Measurements from ENCODE around the gene PPM1K.
"Not testable (repeated sequence)": the region's sequence is repeated elsewhere in the genome, so short reads cannot be mapped to it uniquely, and the experiment has no call there.

The PPM1K gene

GRCh38 chr4:88284439-88285234 lies at the start of gene PPM1K:
Gene PPM1K, minus strand, starts transcription at chr4:88284561. Its CDS starts 5,978 bp downstream, at chr4:88278583.
- Histone ChIP-seq H3K27me3 (ENCODE audit: control insufficient read depth in 1 of 2, insufficient read depth in 2 of 2, low read length in 2 of 2) (no peaks in the 10 kb centered on the region), H3K9ac (ENCODE audit: low read length) (peak within 1 kb of the TSS; percentile 76), H3K27ac (ENCODE audit: low read depth, low read length) (peak within 1 kb of the TSS; percentile 83), H3K36me3 (ENCODE audit: insufficient read depth, low read length) (no peaks in the 10 kb centered on the region), H3K4me1 (ENCODE audit: insufficient read depth, low read length) (peaks cover 17% of the 10 kb centered on the region), H3K4me3 (ENCODE audit: low read depth in 1 of 2, low read length in 2 of 2) (peak within 1 kb of the TSS; percentile 38 to 94), H3K9me3 (ENCODE audit: low read length) (no peaks in the 10 kb centered on the region)

GRCh38 chr4:88333741-88334405 lies 49.5 kb upstream of the PPM1K start:
- H3K27me3 ChIP-seq (ENCODE audit: control insufficient read depth in 1 of 2, insufficient read depth in 2 of 2, low read length in 2 of 2): no peaks in the 10 kb centered on the region
- H3K4me1 ChIP-seq (ENCODE audit: insufficient read depth, low read length): no peaks in the 10 kb centered on the region
- no peak overlapping the region for H3K27ac ChIP-seq (ENCODE audit: low read depth, low read length)
- no peaks in the 10 kb centered on the region for H3K36me3 ChIP-seq (ENCODE audit: insufficient read depth, low read length)
- H3K9me3 ChIP-seq (ENCODE audit: low read length): no peaks in the 10 kb centered on the region
- no peak overlapping the region for H3K4me3 ChIP-seq (ENCODE audit: low read depth in 1 of 2, low read length in 2 of 2)
- no peak overlapping the region for H3K9ac ChIP-seq (ENCODE audit: low read length)

GRCh38 chr4:88327665-88328064 lies 43.3 kb upstream of the PPM1K start:
- Histone ChIP-seq H3K4me3 (ENCODE audit: low read depth in 1 of 2, low read length in 2 of 2) (no peak overlapping the region), H3K27ac (ENCODE audit: low read depth, low read length) (no peak overlapping the region), H3K9me3 (ENCODE audit: low read length) (no peaks in the 10 kb centered on the region), H3K9ac (ENCODE audit: low read length) (no peak overlapping the region), H3K36me3 (ENCODE audit: insufficient read depth, low read length) (no peaks in the 10 kb centered on the region), H3K4me1 (ENCODE audit: insufficient read depth, low read length) (no peaks in the 10 kb centered on the region), H3K27me3 (ENCODE audit: control insufficient read depth in 1 of 2, insufficient read depth in 2 of 2, low read length in 2 of 2) (no peaks in the 10 kb centered on the region)

GRCh38 chr4:88320780-88321373 lies 36.5 kb upstream of the PPM1K start:
- Histone ChIP-seq H3K27me3 (ENCODE audit: control insufficient read depth in 1 of 2, insufficient read depth in 2 of 2, low read length in 2 of 2) (no peaks in the 10 kb centered on the region), H3K9ac (ENCODE audit: low read length) (no peak overlapping the region), H3K9me3 (ENCODE audit: low read length) (no peaks in the 10 kb centered on the region), H3K4me1 (ENCODE audit: insufficient read depth, low read length) (no peaks in the 10 kb centered on the region), H3K27ac (ENCODE audit: low read depth, low read length) (no peak overlapping the region), H3K4me3 (ENCODE audit: low read depth in 1 of 2, low read length in 2 of 2) (no peak overlapping the region), H3K36me3 (ENCODE audit: insufficient read depth, low read length) (no peaks in the 10 kb centered on the region)

- H3K27ac ChIP-seq (ENCODE audit: low read depth, low read length): no peak overlapping the region
- no peak overlapping the region for H3K4me3 ChIP-seq (ENCODE audit: low read depth in 1 of 2, low read length in 2 of 2)
- H3K9me3 ChIP-seq (ENCODE audit: low read length): no peaks in the 10 kb centered on the region
- no peak overlapping the region for H3K9ac ChIP-seq (ENCODE audit: low read length)
- H3K36me3 ChIP-seq (ENCODE audit: insufficient read depth, low read length): no peaks in the 10 kb centered on the region
- H3K27me3 ChIP-seq (ENCODE audit: control insufficient read depth in 1 of 2, insufficient read depth in 2 of 2, low read length in 2 of 2): no peaks in the 10 kb centered on the region
- no peaks in the 10 kb centered on the region for H3K4me1 ChIP-seq (ENCODE audit: insufficient read depth, low read length)
Observed at GRCh38 chr4:88320224-88320779, 35.9 kb upstream of the PPM1K start.

- no peaks in the 10 kb centered on the region for H3K27me3 ChIP-seq (ENCODE audit: control insufficient read depth in 1 of 2, insufficient read depth in 2 of 2, low read length in 2 of 2)
- H3K9ac ChIP-seq (ENCODE audit: low read length): no peak overlapping the region
- H3K9me3 ChIP-seq (ENCODE audit: low read length): no peaks in the 10 kb centered on the region
- no peaks in the 10 kb centered on the region for H3K4me1 ChIP-seq (ENCODE audit: insufficient read depth, low read length)
- no peak overlapping the region for H3K27ac ChIP-seq (ENCODE audit: low read depth, low read length)
- H3K4me3 ChIP-seq (ENCODE audit: low read depth in 1 of 2, low read length in 2 of 2): no peak overlapping the region
- no peaks in the 10 kb centered on the region for H3K36me3 ChIP-seq (ENCODE audit: insufficient read depth, low read length)
Observed at GRCh38 chr4:88318751-88319350, 34.5 kb upstream of the PPM1K start.

GRCh38 chr4:88315460-88316017 lies 31.2 kb upstream of the PPM1K start:
- no peak overlapping the region for H3K9ac ChIP-seq (ENCODE audit: low read length)
- H3K27ac ChIP-seq (ENCODE audit: low read depth, low read length): no peak overlapping the region

GRCh38 chr4:88313088-88313624 lies 28.8 kb upstream of the PPM1K start:
- not testable (repeated sequence) for H3K4me3 ChIP-seq (ENCODE audit: low read depth in 1 of 2, low read length in 2 of 2); H3K4me1 ChIP-seq (ENCODE audit: insufficient read depth, low read length); H3K27ac ChIP-seq (ENCODE audit: low read depth, low read length); H3K36me3 ChIP-seq (ENCODE audit: insufficient read depth, low read length); H3K9me3 ChIP-seq (ENCODE audit: low read length); H3K9ac ChIP-seq (ENCODE audit: low read length); H3K27me3 ChIP-seq (ENCODE audit: control insufficient read depth in 1 of 2, insufficient read depth in 2 of 2, low read length in 2 of 2)

More at GRCh38 chr4:88315460-88316017, 31.2 kb upstream of the PPM1K start:
- H3K9me3 ChIP-seq (ENCODE audit: low read length): no peaks in the 10 kb centered on the region
- no peaks in the 10 kb centered on the region for H3K4me1 ChIP-seq (ENCODE audit: insufficient read depth, low read length)
- no peak overlapping the region for H3K4me3 ChIP-seq (ENCODE audit: low read depth in 1 of 2, low read length in 2 of 2)
- no peaks in the 10 kb centered on the region for H3K27me3 ChIP-seq (ENCODE audit: control insufficient read depth in 1 of 2, insufficient read depth in 2 of 2, low read length in 2 of 2)
- no peaks in the 10 kb centered on the region for H3K36me3 ChIP-seq (ENCODE audit: insufficient read depth, low read length)

GRCh38 chr4:88308587-88308986 lies 24.2 kb upstream of the PPM1K start:
- H3K36me3 ChIP-seq (ENCODE audit: insufficient read depth, low read length): no peaks in the 10 kb centered on the region
- H3K9ac ChIP-seq (ENCODE audit: low read length): no peak overlapping the region

GRCh38 chr4:88297725-88298454 lies 13.5 kb upstream of the PPM1K start:
- Histone ChIP-seq H3K36me3 (ENCODE audit: insufficient read depth, low read length) (no peaks in the 10 kb centered on the region), H3K27me3 (ENCODE audit: control insufficient read depth in 1 of 2, insufficient read depth in 2 of 2, low read length in 2 of 2) (no peaks in the 10 kb centered on the region), H3K9me3 (ENCODE audit: low read length) (no peaks in the 10 kb centered on the region), H3K9ac (ENCODE audit: low read length) (no peak overlapping the region), H3K4me1 (ENCODE audit: insufficient read depth, low read length) (no peaks in the 10 kb centered on the region), H3K27ac (ENCODE audit: low read depth, low read length) (no peak overlapping the region), H3K4me3 (ENCODE audit: low read depth in 1 of 2, low read length in 2 of 2) (no peak overlapping the region)

More at GRCh38 chr4:88308587-88308986, 24.2 kb upstream of the PPM1K start:
- H3K9me3 ChIP-seq (ENCODE audit: low read length): no peaks in the 10 kb centered on the region
- H3K4me3 ChIP-seq (ENCODE audit: low read depth in 1 of 2, low read length in 2 of 2): no peak overlapping the region
- no peaks in the 10 kb centered on the region for H3K4me1 ChIP-seq (ENCODE audit: insufficient read depth, low read length)
- H3K27me3 ChIP-seq (ENCODE audit: control insufficient read depth in 1 of 2, insufficient read depth in 2 of 2, low read length in 2 of 2): no peaks in the 10 kb centered on the region
- H3K27ac ChIP-seq (ENCODE audit: low read depth, low read length): no peak overlapping the region

All from muscle layer of colon (tissue), 2 donors.